GM18867 (cell line): ENCODE measurements around the gene ERI3.

Experiments used
- ATAC-seq: cut with Tn5 transposase; IDR thresholded peaks from one replicate; pipeline ENCODE4 v1.9.1; 2021; ENCODE audit warnings: mild to moderate bottlenecking, moderate library complexity; ENCODE audit not compliant: unreplicated experiment

The ERI3 gene

GRCh38 chr1:44351289-44351688 lies 3.8 kb downstream of the ERI3 start:
- no peak for ATAC-seq

GRCh38 chr1:44348061-44348485 lies 7.0 kb downstream of the ERI3 start:
- no peak for ATAC-seq

GRCh38 chr1:44347280-44347679 lies 7.8 kb downstream of the ERI3 start:
- ATAC-seq = no peak

GRCh38 chr1:44346878-44347277 lies 8.2 kb downstream of the ERI3 start:
- no peak for ATAC-seq

GRCh38 chr1:44346184-44346583 lies 8.9 kb downstream of the ERI3 start:
- ATAC-seq = no peak

GRCh38 chr1:44345187-44345775 lies 9.8 kb downstream of the ERI3 start:
- ATAC-seq = no peak

- no peak for ATAC-seq
Observed at GRCh38 chr1:44339731-44340130, 15.3 kb downstream of the ERI3 start.

- ATAC-seq = no peak
Observed at GRCh38 chr1:44338136-44338535, 16.9 kb downstream of the ERI3 start.

- ATAC-seq = no peak
Observed at GRCh38 chr1:44336668-44337067, 18.4 kb downstream of the ERI3 start.

GRCh38 chr1:44334968-44335367 lies 20.1 kb downstream of the ERI3 start:
- no peak for ATAC-seq

- no peak for ATAC-seq
Observed at GRCh38 chr1:44333376-44333775, 21.7 kb downstream of the ERI3 start.

GRCh38 chr1:44332505-44332904 lies 22.6 kb downstream of the ERI3 start:
- no peak for ATAC-seq

GRCh38 chr1:44330935-44331334 lies 24.1 kb downstream of the ERI3 start:
- ATAC-seq = no peak

- no peak for ATAC-seq
Observed at GRCh38 chr1:44328671-44329416, 26.2 kb downstream of the ERI3 start.

- no peak for ATAC-seq
Observed at GRCh38 chr1:44327679-44328491, 27.2 kb downstream of the ERI3 start.

- ATAC-seq = no peak
Observed at GRCh38 chr1:44326821-44327465, 28.1 kb downstream of the ERI3 start.

- no peak for ATAC-seq
Observed at GRCh38 chr1:44326024-44326701, 28.9 kb downstream of the ERI3 start.

- ATAC-seq = no peak
Observed at GRCh38 chr1:44323947-44324346, 31.1 kb downstream of the ERI3 start.

GRCh38 chr1:44322367-44322766 lies 32.7 kb downstream of the ERI3 start:
- no peak for ATAC-seq

GRCh38 chr1:44321466-44321865 lies 33.6 kb downstream of the ERI3 start:
- ATAC-seq = no peak
